ENCODE results near the gene DEDD2. TPM values are rescaled to one million over a fixed set of nuclear protein-coding genes. Genes with fewer than 3 reads are reported as not detected.

Gene DEDD2
- total RNA-seq, 1 donor from 2014 or later: 18.3 TPM

- DNase-seq (ENCODE audit: low read depth in 2 of 2): no peak
Measured at GRCh38 chr19:42149447-42150202, 67.9 kb downstream of the DEDD2 start.

Other genes starting within 250 kb of the DEDD2 start
- gene ATP1A3, start 223.4 kb downstream of the DEDD2 start, total RNA-seq: under 0.01 TPM in 1 of 2 replicates, not detected in the other
- gene GRIK5, start 147.5 kb downstream of the DEDD2 start, total RNA-seq: not detected in 2 replicates
- gene ZNF574, start 141.5 kb downstream of the DEDD2 start, total RNA-seq: 6.3 and 9.1 TPM in 2 replicates
- 0.20 and 0.22 TPM in 2 replicates for gene POU2F2, start 85.2 kb downstream of the DEDD2 start, total RNA-seq
- 4.6 and 6.5 TPM in 2 replicates for gene ZNF526, start 2.6 kb upstream of the DEDD2 start, total RNA-seq
- 8.3 and 11.3 TPM in 2 replicates for gene GSK3A, start 24.9 kb upstream of the DEDD2 start, total RNA-seq
- gene ERF, start 37.5 kb upstream of the DEDD2 start, total RNA-seq: 17.9 and 19.2 TPM in 2 replicates
- gene CIC, start 51.6 kb upstream of the DEDD2 start, total RNA-seq: 9.3 and 10.0 TPM in 2 replicates
- 0.20 and 0.44 TPM in 2 replicates for gene PRR19, start 84.5 kb upstream of the DEDD2 start, total RNA-seq
- gene PAFAH1B3, start 84.9 kb upstream of the DEDD2 start, total RNA-seq: 26.8 and 29.6 TPM in 2 replicates
- gene TMEM145, start 95.6 kb upstream of the DEDD2 start, total RNA-seq: not detected in 2 replicates
- 17.7 and 25.0 TPM in 2 replicates for gene MEGF8, start 108.0 kb upstream of the DEDD2 start, total RNA-seq
- gene CNFN, start 172.6 kb upstream of the DEDD2 start, total RNA-seq: not detected in 2 replicates
- 2.6 and 3.9 TPM in 2 replicates for gene LIPE, start 209.7 kb upstream of the DEDD2 start, total RNA-seq
- not detected in 2 replicates for gene CXCL17, start 225.3 kb upstream of the DEDD2 start, total RNA-seq

Data from lung microvascular endothelial cell (primary cell).